Kidney (tissue), 14 donors: Measurements from ENCODE around the gene TCF19. TPM values are rescaled to one million over a fixed set of nuclear protein-coding genes. Genes with fewer than 3 reads are reported as not detected.
"Not testable (repeated sequence)": the region's sequence is repeated elsewhere in the genome, so short reads cannot be mapped to it uniquely, and the experiment has no call there.

Experiments used
- DNase-seq, 5 donors: peaks; one replicate each; pipeline ENCODE4 v3.0.0-alpha.2; 2013 to 2020
- FAIRE-seq: peaks from 2 replicates; lab custom pipeline; 2012; peaks lifted over from hg19 to GRCh38; lab: Jason Lieb, UNC
- H3K27ac ChIP-seq, 2 donors: one replicate each; pipeline ENCODE4 v1.7.0; 2013; ENCODE audit warnings: low read depth in 2 of 2, low read length in 2 of 2, inconsistent platforms in 1 of 2
- H3K27me3 ChIP-seq: one replicate; pipeline ENCODE4 v1.7.1; 2013; ENCODE audit warnings: low read length, inconsistent platforms; ENCODE audit not compliant: control insufficient read depth, insufficient read depth
- H3K36me3 ChIP-seq, 3 donors: one replicate each; pipeline versions ENCODE4 v1.7.0 to v1.7.1; 2013; ENCODE audit warnings: low read length in 3 of 3, control low read depth in 1 of 3, inconsistent platforms in 1 of 3; ENCODE audit not compliant: insufficient read depth in 3 of 3, control insufficient read depth in 2 of 3
- H3K4me1 ChIP-seq, 3 donors: one replicate each; pipeline versions ENCODE4 v1.7.0 to v1.7.1; 2013; ENCODE audit warnings: low read length in 3 of 3, inconsistent platforms in 1 of 3, low read depth in 1 of 3; ENCODE audit not compliant: control insufficient read depth in 2 of 3, insufficient read depth in 2 of 3
- H3K4me3 ChIP-seq, 3 donors: one replicate each; pipeline versions ENCODE4 v1.7.0 to v1.8.1; 2013; ENCODE audit warnings: low read length in 3 of 3, control low read depth in 1 of 3, inconsistent platforms in 1 of 3
- H3K9ac ChIP-seq, 3 donors: one replicate each; pipeline versions ENCODE4 v1.7.0 to v1.7.1; 2013; ENCODE audit warnings: low read length in 3 of 3, control low read depth in 1 of 3, inconsistent platforms in 1 of 3
- H3K9me3 ChIP-seq, 3 donors: one replicate each; pipeline versions ENCODE4 v1.7.0 to v1.7.1; 2013; ENCODE audit warnings: low read length in 3 of 3, control low read depth in 1 of 3, inconsistent platforms in 1 of 3; ENCODE audit not compliant: control insufficient read depth in 2 of 3, insufficient read depth in 1 of 3
- CTCF ChIP-seq: IDR thresholded peaks from 3 replicates; pipeline ENCODE4 v1.5.1; 2012; ENCODE audit warnings: mild to moderate bottlenecking, moderate library complexity, borderline replicate concordance; ENCODE audit not compliant: insufficient read depth; ENCODE audit errors: extremely low read depth
- intact Hi-C: fragments of 100-400 bp; cut with DNase I; formaldehyde crosslinking; loops from one replicate; pipeline ENCODE4 v1.11.1; 2022
- polyA plus RNA-seq: library from polyadenylated mRNA; stranded (reverse); fragments of 350-450 nt; fragmentation: Illumina TruSeq; extraction: RNeasy Lipid Tissue Mini Kit (QIAGEN cat#74804); gene quantifications from one replicate; pipeline ENCODE4 v1.2.3, GENCODE V29; 2014; ENCODE audit warnings: low read depth, low replicate concordance; ENCODE audit not compliant: insufficient read depth
- total RNA-seq: library from RNA; stranded (reverse); fragmentation: NEBNext Ultra II Directional; extraction: Animal tissue kit (Norgen Biotek cat#: 25700); gene quantifications from one replicate; pipeline ENCODE4 v1.2.1, GENCODE V29; 2021
- donor health status: control.
- donor health status: control.
- donor health status: control.
- donor health status: control.
- donor health status: control.
- donor health status: DM: yes; HTN: yes; CAD: no.
- donor health status: Normal renal cell carcinoma (clear cell type).

TCF19 gene
- total and polyA plus RNA-seq, 2 donors from 2014 or later: 5.1 to 7.1 TPM

- H3K27me3 ChIP-seq: no peaks in the 10 kb centered on the region
- peaks cover 0 to 8% (median 0%) of the 10 kb centered on the region in 3 donors for H3K4me1 ChIP-seq
- DNase-seq (no peak), FAIRE-seq (no peak)
- intact Hi-C loops: no loop called here
- no peaks in the 10 kb centered on the region for H3K9me3 ChIP-seq
- H3K9ac ChIP-seq: peak overlapping the region in 1 of 3 donors; percentile 13
- no peak overlapping the region for H3K4me3 ChIP-seq
- no peak for TF ChIP-seq CTCF
- H3K36me3 ChIP-seq: no peaks in the 10 kb centered on the region
- H3K27ac ChIP-seq: peak overlapping the region in 1 of 2 donors; percentile 14
These were observed 4.2 kb downstream of the TCF19 start for GRCh38 chr6:31162463-31163165.

DNA sequence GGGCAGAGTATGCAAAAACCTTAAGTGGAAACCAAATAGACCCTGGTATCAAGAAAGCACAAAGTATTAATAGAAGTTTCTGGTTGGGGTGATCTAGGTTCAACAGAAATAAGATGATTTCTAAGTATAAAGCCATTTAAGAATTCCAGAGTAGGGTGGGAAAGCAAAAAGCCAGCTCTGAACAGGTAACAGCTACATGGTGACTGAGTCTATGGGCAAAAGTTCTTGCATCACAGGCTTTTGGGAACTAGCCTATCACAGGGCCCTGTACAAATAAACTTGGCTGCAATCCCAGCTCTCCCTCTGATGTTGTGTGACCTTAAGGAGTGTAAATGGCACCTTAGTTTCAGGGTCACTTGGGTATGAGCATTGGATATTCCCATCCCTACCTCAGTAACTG lies 5.5 kb downstream of the TCF19 start:
- H3K9ac ChIP-seq: no peak overlapping the region
- H3K4me1 ChIP-seq: peaks cover 0 to 12% (median 1%) of the 10 kb centered on the region in 3 donors
- H3K27me3 ChIP-seq: no peaks in the 10 kb centered on the region
- DNase-seq: no peak
- H3K36me3 ChIP-seq: no peaks in the 10 kb centered on the region
- intact Hi-C loops: no loop called here
- TF ChIP-seq CTCF: no peak
- H3K4me3 ChIP-seq: no peak overlapping the region
- H3K27ac ChIP-seq: peak overlapping the region; percentile 42 to 47
- no peak for FAIRE-seq
- H3K9me3 ChIP-seq: no peaks in the 10 kb centered on the region

GRCh38 chr6:31164475-31165063 lies 6.2 kb downstream of the TCF19 start:
- H3K27ac ChIP-seq, H3K9ac ChIP-seq, DNase-seq, H3K36me3 ChIP-seq, H3K27me3 ChIP-seq, FAIRE-seq, intact Hi-C loops, H3K4me3 ChIP-seq, H3K9me3 ChIP-seq: not testable (repeated sequence)
- H3K4me1 ChIP-seq: peaks cover 0 to 10% (median 5%) of the 10 kb centered on the region in 3 donors

DNA sequence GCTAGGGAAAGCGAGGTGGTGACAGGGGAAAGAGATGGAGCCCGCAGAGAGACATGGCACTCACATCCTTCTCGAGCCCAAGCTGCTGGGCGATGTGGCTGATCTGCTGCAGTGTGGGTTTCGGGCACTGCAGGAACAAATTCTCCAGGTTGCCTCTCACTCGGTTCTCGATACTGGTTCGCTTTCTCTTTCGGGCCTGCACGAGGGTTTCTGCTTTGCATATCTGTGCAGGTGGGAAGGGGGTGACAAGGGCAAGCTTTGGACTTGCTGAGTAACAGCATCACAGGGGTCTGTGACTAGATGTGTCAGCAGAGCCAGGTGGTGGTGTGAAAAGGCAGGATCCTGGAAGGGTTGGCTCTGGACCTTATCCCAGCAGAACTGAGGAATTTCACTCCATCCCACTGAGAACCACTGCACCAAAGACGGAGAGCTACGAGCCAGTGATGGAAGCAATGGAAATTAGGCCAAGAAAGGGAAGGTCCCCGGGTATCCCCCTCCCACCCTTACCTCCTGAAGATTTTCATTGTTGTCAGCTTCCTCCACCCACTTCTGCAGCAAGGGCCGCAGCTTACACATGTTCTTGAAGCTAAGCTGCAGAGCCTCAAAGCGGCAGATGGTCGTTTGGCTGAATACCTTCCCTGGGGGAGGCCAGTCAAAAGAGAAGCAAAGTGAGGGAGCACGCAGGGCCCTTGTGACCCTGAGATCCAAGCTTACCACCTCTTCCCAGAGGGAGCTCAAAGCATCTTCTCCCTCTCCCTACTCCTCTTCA lies 6.9 kb downstream of the TCF19 start:
- H3K27me3 ChIP-seq, H3K9ac ChIP-seq, DNase-seq, intact Hi-C loops, H3K9me3 ChIP-seq, FAIRE-seq, H3K36me3 ChIP-seq, H3K27ac ChIP-seq, H3K4me3 ChIP-seq: not testable (repeated sequence)
- H3K4me1 ChIP-seq: peaks cover 0 to 15% (median 5%) of the 10 kb centered on the region in 3 donors
